Hepatocyte (in vitro differentiated cells): ENCODE results near the gene DNAJC12. TPM values are rescaled to one million over a fixed set of nuclear protein-coding genes. Genes with fewer than 3 reads are reported as not detected.
"Not testable (repeated sequence)": the region's sequence is repeated elsewhere in the genome, so short reads cannot be mapped to it uniquely, and the experiment has no call there.

Experiments used
- DNase-seq: peaks from one replicate; pipeline ENCODE4 v3.0.0-alpha.2; 2016; ENCODE audit warnings: low spot score
- H2AFZ ChIP-seq: fragments of 200-600 bp; sonication (generic); 2 replicates; pipeline ENCODE4 v1.6.0; 2016; ENCODE audit warnings: antibody characterized with exemption, mild to moderate bottlenecking
- H3K27ac ChIP-seq: fragments of 200-600 bp; sonication (generic); 2 replicates; pipeline ENCODE4 v1.5.1; 2016; ENCODE audit warnings: mild to moderate bottlenecking
- H3K27me3 ChIP-seq: fragments of 200-600 bp; sonication (generic); 2 replicates; pipeline ENCODE4 v1.6.1; 2016
- H3K36me3 ChIP-seq: fragments of 200-600 bp; sonication (generic); replicated peaks from 2 replicates; pipeline ENCODE4 v1.5.1; 2016; ENCODE audit warnings: low read depth; ENCODE audit not compliant: insufficient read depth
- H3K4me1 ChIP-seq: fragments of 200-600 bp; sonication (generic); 2 replicates; pipeline ENCODE4 v1.5.1; 2016; ENCODE audit warnings: mild to moderate bottlenecking, moderate library complexity; ENCODE audit not compliant: insufficient read depth
- H3K4me2 ChIP-seq: fragments of 200-600 bp; sonication (generic); 2 replicates; pipeline ENCODE4 v1.6.0; 2016
- H3K4me3 ChIP-seq: fragments of 200-600 bp; sonication (generic); 2 replicates; pipeline ENCODE4 v1.5.1; 2016; ENCODE audit warnings: mild to moderate bottlenecking
- H3K79me2 ChIP-seq: fragments of 200-600 bp; sonication (generic); 2 replicates; pipeline ENCODE4 v1.6.0; 2017; ENCODE audit warnings: mild to moderate bottlenecking
- H3K9me2 ChIP-seq: fragments of 200-600 bp; sonication (generic); replicated peaks from 2 replicates; pipeline ENCODE4 v1.6.0; 2017; ENCODE audit warnings: mild to moderate bottlenecking; ENCODE audit not compliant: insufficient read depth
- H3K9me3 ChIP-seq: fragments of 200-600 bp; sonication (generic); 2 replicates; pipeline ENCODE4 v1.5.1; 2016; ENCODE audit warnings: low read depth, mild to moderate bottlenecking
- H4K20me1 ChIP-seq: fragments of 200-600 bp; sonication (generic); 2 replicates; pipeline ENCODE4 v1.6.0; 2016; ENCODE audit warnings: mild to moderate bottlenecking; ENCODE audit not compliant: insufficient read depth, poor library complexity, severe bottlenecking
- EZH2 ChIP-seq: fragments of 200-600 bp; sonication (generic); IDR thresholded peaks from 2 replicates; pipeline ENCODE4 v1.6.1; 2016; ENCODE audit warnings: antibody characterized with exemption, mild to moderate bottlenecking, borderline replicate concordance
- EZH2phosphoT487 ChIP-seq: fragments of 200-600 bp; sonication (generic); IDR thresholded peaks from one replicate; pipeline ENCODE4 v1.6.1; 2018; ENCODE audit warnings: antibody characterized with exemption, mild to moderate bottlenecking, low read depth, moderate library complexity; ENCODE audit not compliant: unreplicated experiment, severe bottlenecking
- WGBS: methylation state at CpG from one replicate; pipeline ENCODE4 v1.1.6; 2016; ENCODE audit warnings: low lambda C conversion rate; ENCODE audit errors: missing lambda C conversion rate; 5-methylcytosine and 5-hydroxymethylcytosine counted together
- polyA plus RNA-seq: library from polyadenylated mRNA; unstranded; fragments of >200 nt; fragmentation: Nextera tagmentation; extraction: Ambion mirVana; gene quantifications from 2 replicates; pipeline ENCODE4 v1.2.1, GENCODE V29; 2016
- total RNA-seq: library from RNA; depleted of rRNA; stranded (reverse); fragments of >200 nt; gene quantifications from 2 replicates; pipeline ENCODE4 v1.2.3, GENCODE V29; 2014
- TF ChIP-seq, protein P1 (sequence below): fragments of 200-600 bp; sonication (generic); IDR thresholded peaks from 2 replicates; pipeline ENCODE4 v1.5.1; 2016; ENCODE audit warnings: antibody characterized with exemption, mild to moderate bottlenecking; ENCODE audit not compliant: poor library complexity

Gene DNAJC12
- total and polyA plus RNA-seq, 2 experiments from 2014 or later, result 6.2 to 16.7 TPM

DNA sequence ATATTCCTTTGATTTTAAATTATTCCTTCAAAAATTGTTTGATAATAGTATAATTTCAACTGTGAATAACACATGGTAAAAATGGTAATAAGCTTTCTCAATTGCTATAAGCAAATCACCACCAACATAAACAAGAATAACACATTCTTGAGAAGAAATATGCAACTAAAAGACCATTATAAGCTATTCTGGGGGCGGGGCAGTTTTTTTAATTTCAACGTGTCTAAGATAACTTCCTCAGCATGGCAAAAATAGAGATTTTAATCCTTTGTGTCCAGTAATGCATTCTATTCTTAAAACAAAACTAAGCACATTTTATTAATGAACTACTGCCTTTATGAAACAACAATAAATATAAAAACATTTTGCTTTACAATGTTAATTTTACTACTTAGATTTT is 1.5 kb downstream of the DNAJC12 start:
- DNase-seq, result no peak
- Histone ChIP-seq H2AFZ (no peak overlapping the region), H3K27me3 (no peaks in the 10 kb centered on the region), H3K4me2 (peak overlapping the region; percentile 2), H3K9me3 (no peaks in the 10 kb centered on the region), H3K27ac (no peak overlapping the region), H3K9me2 (no peaks in the 10 kb centered on the region), H4K20me1 (no peaks in the 10 kb centered on the region), H3K79me2 (no peaks in the 10 kb centered on the region), H3K4me3 (no peak overlapping the region), H3K36me3 (no peaks in the 10 kb centered on the region), H3K4me1 (no peaks in the 10 kb centered on the region)
- TF ChIP-seq EZH2phosphoT487, result no peak
- no peak for TF ChIP-seq EZH2
- TF ChIP-seq, protein P1, sequence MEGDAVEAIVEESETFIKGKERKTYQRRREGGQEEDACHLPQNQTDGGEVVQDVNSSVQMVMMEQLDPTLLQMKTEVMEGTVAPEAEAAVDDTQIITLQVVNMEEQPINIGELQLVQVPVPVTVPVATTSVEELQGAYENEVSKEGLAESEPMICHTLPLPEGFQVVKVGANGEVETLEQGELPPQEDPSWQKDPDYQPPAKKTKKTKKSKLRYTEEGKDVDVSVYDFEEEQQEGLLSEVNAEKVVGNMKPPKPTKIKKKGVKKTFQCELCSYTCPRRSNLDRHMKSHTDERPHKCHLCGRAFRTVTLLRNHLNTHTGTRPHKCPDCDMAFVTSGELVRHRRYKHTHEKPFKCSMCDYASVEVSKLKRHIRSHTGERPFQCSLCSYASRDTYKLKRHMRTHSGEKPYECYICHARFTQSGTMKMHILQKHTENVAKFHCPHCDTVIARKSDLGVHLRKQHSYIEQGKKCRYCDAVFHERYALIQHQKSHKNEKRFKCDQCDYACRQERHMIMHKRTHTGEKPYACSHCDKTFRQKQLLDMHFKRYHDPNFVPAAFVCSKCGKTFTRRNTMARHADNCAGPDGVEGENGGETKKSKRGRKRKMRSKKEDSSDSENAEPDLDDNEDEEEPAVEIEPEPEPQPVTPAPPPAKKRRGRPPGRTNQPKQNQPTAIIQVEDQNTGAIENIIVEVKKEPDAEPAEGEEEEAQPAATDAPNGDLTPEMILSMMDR, result no peak
- 73% methylated on average over 2 of the region's 2 CpGs for WGBS

GRCh38 chr10:67835541-67836394 is 2.2 kb downstream of the DNAJC12 start:
- not testable (repeated sequence) for H3K27me3 ChIP-seq, H3K36me3 ChIP-seq, H4K20me1 ChIP-seq, H3K9me3 ChIP-seq, H3K4me3 ChIP-seq, H3K4me1 ChIP-seq, H3K79me2 ChIP-seq, DNase-seq, H2AFZ ChIP-seq, H3K27ac ChIP-seq, H3K9me2 ChIP-seq
- WGBS, result 79% methylated on average over 6 of the region's 6 CpGs
- peak overlapping the region; percentile 2 for H3K4me2 ChIP-seq

DNA sequence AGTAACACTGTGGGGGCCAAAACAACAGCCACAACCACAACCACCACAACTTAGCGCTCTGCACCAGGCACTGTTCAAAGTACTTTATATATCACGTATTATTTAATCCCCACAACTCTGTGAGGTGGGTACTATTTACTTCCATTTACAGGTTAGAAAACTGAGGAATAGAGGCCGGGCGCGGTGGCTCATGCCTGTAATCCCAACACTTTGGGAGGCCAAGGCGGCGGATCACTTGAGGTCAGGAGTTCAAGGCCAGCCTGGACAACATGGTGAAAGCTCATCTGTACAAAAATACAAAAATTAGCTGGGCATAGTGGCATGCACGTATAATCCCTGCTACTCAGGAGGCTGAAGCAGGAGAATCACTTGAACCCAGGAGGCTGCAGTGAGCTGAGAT is 3.6 kb downstream of the DNAJC12 start:
- no peak overlapping the region for H3K4me3 ChIP-seq
- H3K27ac ChIP-seq, result no peak overlapping the region
- no peaks in the 10 kb centered on the region for H3K9me2 ChIP-seq
- H3K4me2 ChIP-seq, result no peak overlapping the region
- no peaks in the 10 kb centered on the region for H3K79me2 ChIP-seq
- WGBS, result 96% methylated on average over 8 of the region's 8 CpGs
- H3K36me3 ChIP-seq, result no peaks in the 10 kb centered on the region
- H3K9me3 ChIP-seq, result no peaks in the 10 kb centered on the region
- H3K4me1 ChIP-seq, result no peaks in the 10 kb centered on the region
- no peak overlapping the region for H2AFZ ChIP-seq
- no peaks in the 10 kb centered on the region for H4K20me1 ChIP-seq
- H3K27me3 ChIP-seq, result no peaks in the 10 kb centered on the region
- no peak for DNase-seq
- TF ChIP-seq, protein P1, result no peak
- TF ChIP-seq EZH2 (no peak), EZH2phosphoT487 (no peak)

DNA sequence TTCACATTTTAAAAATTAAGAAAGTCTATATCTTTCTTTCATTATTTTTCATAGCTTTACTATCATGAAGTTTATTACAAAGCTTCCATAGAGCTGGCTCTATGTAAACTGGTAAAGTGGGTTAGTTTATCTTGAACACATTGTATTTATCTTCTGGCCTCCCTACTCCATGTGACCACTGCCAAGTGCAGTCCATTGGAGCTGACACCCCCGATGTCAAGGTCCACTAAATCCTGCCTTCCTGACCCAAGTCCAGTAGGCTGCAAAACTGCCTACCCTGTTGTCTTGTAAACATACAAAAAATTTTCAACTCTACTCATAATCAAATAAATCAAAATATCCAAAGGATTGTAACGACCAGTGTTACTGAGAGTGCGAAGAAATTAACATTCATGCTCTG is 10.2 kb downstream of the DNAJC12 start:
- Histone ChIP-seq H3K9me3 (no peaks in the 10 kb centered on the region), H3K79me2 (no peaks in the 10 kb centered on the region), H3K9me2 (no peaks in the 10 kb centered on the region), H3K4me3 (no peak overlapping the region), H2AFZ (no peak overlapping the region), H3K4me2 (no peak overlapping the region), H3K36me3 (no peaks in the 10 kb centered on the region), H3K27ac (no peak overlapping the region), H4K20me1 (no peaks in the 10 kb centered on the region), H3K4me1 (peaks cover 6% of the 10 kb centered on the region), H3K27me3 (no peaks in the 10 kb centered on the region)
- 81% methylated on average over 3 of the region's 3 CpGs for whole genome bisulfite sequencing
- TF ChIP-seq, protein P1, result no peak
- TF ChIP-seq EZH2, result no peak
- TF ChIP-seq EZH2phosphoT487, result no peak
- no peak for DNase-seq
